OCI-LY7 (cell line): ENCODE measurements around the gene VAT1L.

ENCODE experiments used
- EZH2phosphoT487 ChIP-seq: fragments of 200-600 bp; sonication (generic); IDR thresholded peaks from 2 replicates; pipeline ENCODE4 v1.6.1; 2018; ENCODE audit warnings: low read depth, borderline replicate concordance, mild to moderate bottlenecking, mixed run types, antibody characterized with exemption, low read length, moderate library complexity, mixed read lengths
- TF ChIP-seq, protein P1 (sequence below): fragments of 200-600 bp; sonication (generic); conservative IDR thresholded peaks from 2 replicates; pipeline ENCODE4 v1.5.1; 2014; ENCODE audit warnings: mild to moderate bottlenecking, antibody characterized with exemption, low read length, moderate library complexity, mixed read lengths

- TF ChIP-seq, protein P1, sequence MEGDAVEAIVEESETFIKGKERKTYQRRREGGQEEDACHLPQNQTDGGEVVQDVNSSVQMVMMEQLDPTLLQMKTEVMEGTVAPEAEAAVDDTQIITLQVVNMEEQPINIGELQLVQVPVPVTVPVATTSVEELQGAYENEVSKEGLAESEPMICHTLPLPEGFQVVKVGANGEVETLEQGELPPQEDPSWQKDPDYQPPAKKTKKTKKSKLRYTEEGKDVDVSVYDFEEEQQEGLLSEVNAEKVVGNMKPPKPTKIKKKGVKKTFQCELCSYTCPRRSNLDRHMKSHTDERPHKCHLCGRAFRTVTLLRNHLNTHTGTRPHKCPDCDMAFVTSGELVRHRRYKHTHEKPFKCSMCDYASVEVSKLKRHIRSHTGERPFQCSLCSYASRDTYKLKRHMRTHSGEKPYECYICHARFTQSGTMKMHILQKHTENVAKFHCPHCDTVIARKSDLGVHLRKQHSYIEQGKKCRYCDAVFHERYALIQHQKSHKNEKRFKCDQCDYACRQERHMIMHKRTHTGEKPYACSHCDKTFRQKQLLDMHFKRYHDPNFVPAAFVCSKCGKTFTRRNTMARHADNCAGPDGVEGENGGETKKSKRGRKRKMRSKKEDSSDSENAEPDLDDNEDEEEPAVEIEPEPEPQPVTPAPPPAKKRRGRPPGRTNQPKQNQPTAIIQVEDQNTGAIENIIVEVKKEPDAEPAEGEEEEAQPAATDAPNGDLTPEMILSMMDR, result no peak
- no peak for TF ChIP-seq EZH2phosphoT487
Observed at GRCh38 chr16:77825196-77825595, 36.8 kb downstream of the VAT1L start.
